ENCODE results near the gene SLC1A3.

The SLC1A3 gene

GRCh38 chr5:36600917-36601527, 5.4 kb upstream of the SLC1A3 start:
- Histone ChIP-seq H3K4me3 (replicated peaks; ENCODE audit: insufficient read depth, low read length) (no peak overlapping the region), H3K27ac (replicated peaks) (no peak overlapping the region), H3K27me3 (ENCODE audit: insufficient read depth, poor library complexity, severe bottlenecking) (no peaks in the 10 kb centered on the region)
- TF ChIP-seq POLR2AphosphoS5 (IDR thresholded peaks at IDR 0.05; ENCODE audit: low read depth) (no peak), REST (IDR thresholded peaks at IDR 0.05; ENCODE audit: insufficient replicate concordance, low read depth) (no peak), GABPA (IDR thresholded peaks at IDR 0.05; ENCODE audit: low read depth) (no peak)
- TF ChIP-seq, protein P1, sequence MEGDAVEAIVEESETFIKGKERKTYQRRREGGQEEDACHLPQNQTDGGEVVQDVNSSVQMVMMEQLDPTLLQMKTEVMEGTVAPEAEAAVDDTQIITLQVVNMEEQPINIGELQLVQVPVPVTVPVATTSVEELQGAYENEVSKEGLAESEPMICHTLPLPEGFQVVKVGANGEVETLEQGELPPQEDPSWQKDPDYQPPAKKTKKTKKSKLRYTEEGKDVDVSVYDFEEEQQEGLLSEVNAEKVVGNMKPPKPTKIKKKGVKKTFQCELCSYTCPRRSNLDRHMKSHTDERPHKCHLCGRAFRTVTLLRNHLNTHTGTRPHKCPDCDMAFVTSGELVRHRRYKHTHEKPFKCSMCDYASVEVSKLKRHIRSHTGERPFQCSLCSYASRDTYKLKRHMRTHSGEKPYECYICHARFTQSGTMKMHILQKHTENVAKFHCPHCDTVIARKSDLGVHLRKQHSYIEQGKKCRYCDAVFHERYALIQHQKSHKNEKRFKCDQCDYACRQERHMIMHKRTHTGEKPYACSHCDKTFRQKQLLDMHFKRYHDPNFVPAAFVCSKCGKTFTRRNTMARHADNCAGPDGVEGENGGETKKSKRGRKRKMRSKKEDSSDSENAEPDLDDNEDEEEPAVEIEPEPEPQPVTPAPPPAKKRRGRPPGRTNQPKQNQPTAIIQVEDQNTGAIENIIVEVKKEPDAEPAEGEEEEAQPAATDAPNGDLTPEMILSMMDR (IDR thresholded peaks at IDR 0.05; ENCODE audit: insufficient read depth, low read length): no peak
- no peak for DNase-seq (ENCODE audit: low read depth in 1 of 2, low spot score in 1 of 2)

- Histone ChIP-seq H3K27ac (replicated peaks) (no peak overlapping the region), H3K4me3 (replicated peaks; ENCODE audit: insufficient read depth, low read length) (no peak overlapping the region), H3K27me3 (ENCODE audit: insufficient read depth, poor library complexity, severe bottlenecking) (no peaks in the 10 kb centered on the region)
- TF ChIP-seq GABPA (IDR thresholded peaks at IDR 0.05; ENCODE audit: low read depth): no peak
- no peak for TF ChIP-seq REST (IDR thresholded peaks at IDR 0.05; ENCODE audit: insufficient replicate concordance, low read depth)
- DNase-seq (ENCODE audit: low read depth in 1 of 2, low spot score in 1 of 2): peak in 1 of 2 experiments; percentile 23
Observed at GRCh38 chr5:36602704-36603321, 3.6 kb upstream of the SLC1A3 start.

DNA sequence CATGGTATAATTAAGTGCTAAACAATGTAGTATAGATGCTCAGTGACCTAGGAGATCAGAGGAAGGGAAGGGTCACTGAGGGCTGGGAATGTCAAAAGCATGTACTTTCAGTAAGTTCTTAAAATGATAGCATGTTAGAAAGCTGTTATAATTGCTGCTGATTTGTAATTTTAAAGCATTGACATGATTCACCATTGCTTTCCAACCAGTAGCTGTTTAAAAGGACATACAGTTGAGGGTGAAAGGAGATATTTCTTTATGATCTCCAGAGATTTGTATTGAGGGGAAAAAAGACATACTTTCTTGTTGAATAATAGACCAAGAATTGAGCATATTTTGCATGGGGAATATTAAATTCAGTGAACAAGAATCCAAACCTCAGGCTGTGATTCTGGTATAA, 1.2 kb upstream of the SLC1A3 start:
- DNase-seq (ENCODE audit: low read depth in 1 of 2, low spot score in 1 of 2): no peak
- TF ChIP-seq, protein P1 (IDR thresholded peaks at IDR 0.05; ENCODE audit: insufficient read depth, low read length): no peak
- no peak for TF ChIP-seq REST (IDR thresholded peaks at IDR 0.05; ENCODE audit: insufficient replicate concordance, low read depth)
- no peak for TF ChIP-seq POLR2AphosphoS5 (IDR thresholded peaks at IDR 0.05; ENCODE audit: low read depth)
- TF ChIP-seq SPI1 (IDR thresholded peaks at IDR 0.05; ENCODE audit: borderline replicate concordance, low read depth): no peak
- no peak for TF ChIP-seq GABPA (IDR thresholded peaks at IDR 0.05; ENCODE audit: low read depth)
- no peak overlapping the region for H3K4me3 ChIP-seq (replicated peaks; ENCODE audit: insufficient read depth, low read length)
- no peaks in the 10 kb centered on the region for H3K27me3 ChIP-seq (ENCODE audit: insufficient read depth, poor library complexity, severe bottlenecking)
- H3K27ac ChIP-seq (replicated peaks): no peak overlapping the region

All from HL-60 (cell line).